ENCODE measurements around the gene HOXA5. TPM values are rescaled to one million over a fixed set of nuclear protein-coding genes. Genes with fewer than 3 reads are reported as not detected.

HOXA5 gene
- total RNA-seq, 1 donor from 2014 or later = 16.0 TPM

DNA sequence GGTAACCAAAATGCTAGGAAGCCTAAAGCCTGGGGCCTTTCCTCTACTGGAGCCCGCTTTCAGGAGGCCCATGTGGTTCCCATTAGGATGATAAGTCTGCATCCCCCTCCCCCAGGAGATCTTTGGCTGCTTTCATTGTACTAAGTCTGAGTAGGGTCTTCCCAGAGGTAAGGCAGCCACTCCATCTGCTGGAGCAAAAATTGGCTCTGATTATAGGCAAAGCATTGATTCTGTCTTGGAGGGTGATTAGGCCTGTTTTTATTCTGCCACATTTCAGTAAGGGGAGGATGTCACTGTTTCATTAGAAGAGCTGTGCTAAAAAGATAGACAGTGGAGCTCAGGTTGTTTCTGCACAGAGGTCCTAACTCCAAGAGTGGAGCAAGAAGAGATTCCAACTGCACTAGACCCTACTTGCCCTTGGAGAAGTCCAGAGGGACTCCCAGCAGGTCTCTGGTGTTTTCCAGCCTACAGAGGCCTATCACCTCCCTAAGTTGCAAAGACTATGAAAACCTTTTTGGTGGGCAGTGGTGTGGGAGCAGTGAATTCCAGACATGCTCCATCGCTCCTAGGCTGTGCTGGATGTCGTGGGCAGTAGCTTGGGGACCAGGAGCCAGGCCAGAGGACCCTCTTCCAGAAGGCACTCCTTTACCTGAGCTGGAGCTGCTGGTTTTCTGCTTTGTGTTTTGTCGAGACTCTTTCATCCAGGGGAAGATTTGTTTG is 33.9 kb downstream of the HOXA5 start:
- intact Hi-C loops (cut with DNase I) = loop anchor here (10.0 kb wide), 1 partner anchor 255 kb away; no protein-coding TSS in a partner anchor
- H3K9me3 ChIP-seq = no peaks in the 10 kb centered on the region
- H3K4me3 ChIP-seq = no peak overlapping the region
- peaks cover 18% of the 10 kb centered on the region for H3K4me1 ChIP-seq
- no peak for TF ChIP-seq CTCF (IDR thresholded peaks at IDR 0.05)
- H3K27me3 ChIP-seq = peaks cover 9% of the 10 kb centered on the region
- H3K27ac ChIP-seq = peak overlapping the region; percentile 91
- H3K36me3 ChIP-seq = no peaks in the 10 kb centered on the region
- DNase-seq (no peak), ATAC-seq (no peak)

DNA sequence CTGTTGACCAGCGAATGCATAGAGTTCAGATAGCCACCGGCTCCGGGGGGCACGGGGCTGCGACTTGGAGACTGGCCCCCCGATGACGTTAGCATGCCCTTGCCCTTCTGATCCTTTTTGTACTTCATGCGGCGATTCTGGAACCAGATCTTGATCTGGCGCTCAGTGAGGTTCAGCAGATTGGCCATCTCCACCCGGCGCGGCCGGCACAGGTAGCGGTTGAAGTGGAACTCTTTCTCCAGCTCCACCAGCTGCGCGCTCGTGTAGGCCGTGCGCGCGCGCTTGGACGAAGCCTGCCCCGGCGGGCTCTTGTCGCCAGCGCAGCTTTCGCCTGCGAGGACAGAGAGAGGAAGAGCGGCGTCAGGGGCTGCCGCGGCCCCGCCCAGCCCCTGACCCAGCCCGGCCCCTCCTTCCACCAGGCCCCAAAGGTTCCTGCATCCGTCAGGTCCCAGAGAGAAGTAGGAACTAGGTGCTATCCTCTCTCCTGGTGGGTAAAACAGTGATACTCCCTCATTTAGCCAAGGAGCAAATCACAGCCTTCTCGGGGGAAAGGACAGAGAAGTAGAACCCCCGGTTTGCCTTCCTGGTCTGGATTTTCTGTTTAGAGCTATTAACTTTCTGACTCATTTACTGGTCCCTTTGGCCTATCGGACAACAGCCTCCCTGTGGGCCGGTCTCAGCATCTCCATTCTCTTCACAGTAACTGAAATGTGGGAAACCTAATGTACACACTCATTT is 34.9 kb downstream of the HOXA5 start:
- no peak for DNase-seq
- Histone ChIP-seq H3K27me3 (peaks cover 12% of the 10 kb centered on the region), H3K27ac (peak overlapping the region; percentile 91), H3K4me3 (peak overlapping the region; percentile 46), H3K36me3 (no peaks in the 10 kb centered on the region), H3K9me3 (no peaks in the 10 kb centered on the region), H3K4me1 (peaks cover 18% of the 10 kb centered on the region)
- intact Hi-C loops (cut with DNase I) = loop anchor here (10.0 kb wide), 1 partner anchor 254 kb away; no protein-coding TSS in a partner anchor
- TF ChIP-seq CTCF (IDR thresholded peaks at IDR 0.05) = peak; percentile 19
- peak; percentile 72 for ATAC-seq

- ATAC-seq (peak; percentile 29), DNase-seq (no peak)
- Histone ChIP-seq H3K27ac (peak overlapping the region; percentile 91), H3K4me3 (peak overlapping the region; percentile 46), H3K36me3 (no peaks in the 10 kb centered on the region), H3K9me3 (no peaks in the 10 kb centered on the region), H3K27me3 (peaks cover 19% of the 10 kb centered on the region), H3K4me1 (peaks cover 18% of the 10 kb centered on the region)
- intact Hi-C loops (cut with DNase I) = loop anchor here (10.0 kb wide), 1 partner anchor 253 kb away; no protein-coding TSS in a partner anchor
- no peak for TF ChIP-seq CTCF (IDR thresholded peaks at IDR 0.05)
These were observed 35.8 kb downstream of the HOXA5 start for GRCh38 chr7:27107391-27108381.

DNA sequence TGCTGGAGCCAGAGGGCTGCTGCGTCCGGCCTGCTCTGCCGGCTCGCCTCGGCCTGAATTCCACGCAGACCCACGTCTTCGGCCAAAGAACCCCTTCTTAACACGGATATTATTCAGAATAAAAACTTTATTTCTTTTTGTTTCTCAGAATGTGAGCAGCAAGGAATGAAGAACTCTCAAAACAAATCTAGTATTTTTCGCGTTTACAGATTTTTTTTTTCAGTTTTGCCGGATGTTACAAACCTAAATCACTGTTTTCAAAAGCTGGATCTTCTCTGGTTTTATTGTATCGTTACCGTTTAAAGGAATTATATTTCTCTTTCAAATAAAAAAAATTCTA is 36.6 kb downstream of the HOXA5 start:
- intact Hi-C loops (cut with DNase I) = loop anchor here (10.0 kb wide), 1 partner anchor 252 kb away; no protein-coding TSS in a partner anchor
- DNase-seq (no peak), ATAC-seq (no peak)
- peak overlapping the region; percentile 91 for H3K27ac ChIP-seq
- H3K27me3 ChIP-seq = peaks cover 20% of the 10 kb centered on the region
- H3K9me3 ChIP-seq = no peaks in the 10 kb centered on the region
- H3K4me3 ChIP-seq = peak overlapping the region; percentile 46
- H3K4me1 ChIP-seq = peaks cover 18% of the 10 kb centered on the region
- no peak for TF ChIP-seq CTCF (IDR thresholded peaks at IDR 0.05)
- no peaks in the 10 kb centered on the region for H3K36me3 ChIP-seq
